ENCODE results near the gene MINDY3.
"Not testable (repeated sequence)": the region's sequence is repeated elsewhere in the genome, so short reads cannot be mapped to it uniquely, and the experiment has no call there.

MINDY3 gene

GRCh38 chr10:15856328-15857015, 3.8 kb downstream of the MINDY3 start:
- DNase-seq (ENCODE audit: low spot score) = peak; percentile 17

GRCh38 chr10:15853800-15854199, 6.5 kb downstream of the MINDY3 start:
- DNase-seq (ENCODE audit: low spot score) = no peak

DNA sequence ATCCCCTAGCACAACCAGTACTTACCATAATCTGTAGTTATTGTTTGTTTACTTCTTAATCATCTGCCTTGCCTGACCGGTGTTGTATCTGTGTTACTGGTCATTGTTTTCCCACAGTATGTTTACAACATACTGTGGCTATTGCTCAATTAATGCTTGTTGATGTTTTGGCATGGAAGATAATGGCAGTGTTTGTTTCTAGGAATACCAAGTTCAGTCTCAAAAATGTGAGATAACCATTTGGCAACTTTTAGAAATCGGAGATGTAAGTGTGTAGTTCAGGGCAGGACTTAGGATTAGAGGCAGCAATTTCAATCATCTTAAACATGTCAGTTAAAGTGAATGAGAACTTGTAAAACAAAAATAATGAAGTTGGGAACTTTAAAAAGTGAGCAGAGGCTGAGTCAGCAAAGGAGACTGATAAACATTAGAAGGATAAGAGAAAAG, 8.2 kb downstream of the MINDY3 start:
- DNase-seq (ENCODE audit: low spot score) = no peak

- not testable (repeated sequence) for DNase-seq (ENCODE audit: low spot score)
These were observed 9.8 kb downstream of the MINDY3 start for GRCh38 chr10:15850337-15850978.

DNA sequence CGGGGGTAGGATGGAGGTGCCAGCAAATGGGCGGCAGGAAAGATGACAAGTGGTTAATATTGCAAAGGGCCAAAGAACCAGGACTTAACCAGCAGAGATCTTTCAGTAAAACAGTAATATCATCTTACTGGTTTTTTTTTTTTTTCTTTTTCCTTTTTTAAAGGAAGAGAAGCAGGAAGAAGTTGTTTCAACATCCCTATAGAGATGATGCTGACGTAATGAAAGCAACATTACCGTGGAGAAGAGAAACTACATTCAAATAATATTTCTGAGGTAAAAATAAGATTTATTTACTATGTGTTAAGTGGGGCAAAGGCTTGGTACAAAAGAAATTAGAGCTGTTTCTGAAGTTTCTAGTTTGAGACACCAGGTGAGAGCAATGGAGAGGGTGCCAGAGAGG, 11.0 kb downstream of the MINDY3 start:
- DNase-seq (ENCODE audit: low spot score) = no peak

DNA sequence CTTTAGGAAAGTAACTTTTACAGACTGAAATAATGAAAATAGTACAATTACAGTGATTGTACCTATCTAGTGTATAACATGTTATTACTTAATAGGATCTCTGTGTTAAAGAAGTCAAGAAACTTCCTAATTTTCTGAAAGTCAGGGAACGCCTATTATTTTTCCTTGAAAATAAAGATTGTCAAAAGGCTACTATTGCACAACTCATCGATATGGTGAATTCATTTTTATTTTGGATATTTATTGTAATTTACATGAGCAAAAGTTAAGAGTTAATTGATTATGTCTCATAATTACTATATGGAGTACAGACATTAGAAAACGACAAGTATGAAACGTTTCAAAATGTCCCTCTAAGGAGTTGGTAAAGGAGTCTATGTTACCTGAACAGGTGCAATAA, 12.8 kb downstream of the MINDY3 start:
- no peak for DNase-seq (ENCODE audit: low spot score)

- no peak for DNase-seq (ENCODE audit: low spot score)
These were observed 15.8 kb downstream of the MINDY3 start for GRCh38 chr10:15844517-15844916.

DNA sequence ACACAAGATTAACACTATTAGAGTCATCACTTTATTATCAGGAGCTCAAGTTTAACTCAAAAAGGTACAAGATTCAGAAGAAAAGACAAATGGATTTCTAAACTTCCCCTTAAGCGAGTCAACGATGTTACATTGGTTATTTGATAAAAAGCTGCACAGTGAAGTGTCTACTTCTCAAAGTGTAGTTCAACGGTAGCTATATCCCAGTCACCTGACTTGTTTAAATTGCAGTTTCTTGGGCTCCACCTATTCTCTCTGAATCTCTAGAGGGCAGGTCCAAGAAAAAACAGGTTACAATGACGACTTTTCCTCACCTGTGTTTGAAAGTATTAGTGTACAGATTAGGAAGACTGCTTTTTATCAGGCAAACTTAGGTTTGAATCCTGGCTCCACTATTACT, 16.6 kb downstream of the MINDY3 start:
- DNase-seq (ENCODE audit: low spot score) = no peak

DNA sequence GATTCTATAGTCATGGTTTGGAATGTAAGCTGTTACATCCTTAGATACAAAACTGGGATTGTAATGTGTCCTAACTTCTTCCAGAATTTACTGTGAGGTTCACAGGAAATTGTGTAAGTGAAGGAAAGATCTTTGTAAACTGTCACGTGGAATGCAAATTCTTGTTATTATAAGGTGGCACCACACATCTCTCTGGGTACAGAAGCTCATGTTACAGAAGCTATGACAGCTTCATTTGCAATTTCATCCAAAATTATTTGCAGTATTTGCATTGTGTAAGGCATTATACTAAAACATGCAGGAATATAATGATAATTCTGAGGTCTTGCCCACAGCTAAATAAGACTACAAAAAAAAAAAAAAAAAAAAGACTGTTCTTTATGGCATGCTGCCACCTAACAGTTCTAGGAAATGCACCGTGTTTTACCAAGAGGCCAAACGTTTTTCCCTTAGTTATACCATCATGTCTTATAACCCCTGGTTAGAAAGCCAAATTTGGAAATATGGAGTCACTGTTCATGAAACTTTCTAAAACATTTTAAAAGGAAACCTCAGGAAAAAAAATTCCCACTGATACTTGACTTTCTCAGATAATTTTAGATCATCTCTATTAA, 17.6 kb downstream of the MINDY3 start:
- peak; percentile 4 for DNase-seq (ENCODE audit: low spot score)

DNA sequence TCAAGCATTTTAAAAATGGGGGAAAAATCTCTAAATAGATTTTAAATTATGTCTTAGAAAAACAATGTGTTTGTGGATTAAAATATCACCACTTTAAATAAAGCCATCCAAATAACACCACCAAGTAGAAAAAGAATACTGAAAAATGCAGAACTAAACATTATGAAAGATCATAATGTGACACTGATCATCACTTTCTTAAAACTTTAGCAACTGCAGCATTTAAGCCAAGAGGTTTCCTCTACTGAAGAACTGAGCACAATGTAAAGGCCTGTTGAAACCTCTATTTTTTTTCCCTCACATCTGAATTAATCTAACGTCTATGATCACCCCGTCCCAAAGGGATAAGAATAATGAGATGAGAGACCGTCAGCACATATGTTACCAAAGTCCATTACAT, 18.6 kb downstream of the MINDY3 start:
- no peak for DNase-seq (ENCODE audit: low spot score)

GRCh38 chr10:15836807-15837206, 23.5 kb downstream of the MINDY3 start:
- DNase-seq (ENCODE audit: low spot score) = no peak

DNA sequence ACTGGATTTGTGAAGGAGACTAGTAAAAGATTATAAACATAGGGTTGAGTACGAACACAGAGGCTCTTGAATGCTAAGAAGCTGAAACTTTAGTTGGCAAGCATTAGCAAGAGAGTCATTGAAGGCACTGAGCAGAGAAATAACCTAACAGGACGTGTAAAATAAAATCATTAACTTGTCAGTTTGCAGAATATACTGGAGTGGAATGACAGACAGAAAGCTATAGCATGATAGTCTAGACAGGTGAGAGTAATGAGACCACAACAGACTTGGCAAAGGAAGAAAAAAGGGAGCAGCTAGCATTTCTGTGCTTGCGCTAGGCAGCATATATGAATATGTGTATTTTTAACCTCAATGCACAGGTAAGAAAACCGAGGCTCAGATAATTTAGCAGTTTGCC, 30.8 kb downstream of the MINDY3 start:
- no peak for DNase-seq (ENCODE audit: low spot score)

GRCh38 chr10:15824498-15824897, 35.8 kb downstream of the MINDY3 start:
- DNase-seq (ENCODE audit: low spot score) = peak; percentile 20

- DNase-seq (ENCODE audit: low spot score) = no peak
These were observed 38.2 kb downstream of the MINDY3 start for GRCh38 chr10:15822131-15822530.

- DNase-seq (ENCODE audit: low spot score) = peak; percentile 41
These were observed 39.1 kb downstream of the MINDY3 start for GRCh38 chr10:15821046-15821683.

DNA sequence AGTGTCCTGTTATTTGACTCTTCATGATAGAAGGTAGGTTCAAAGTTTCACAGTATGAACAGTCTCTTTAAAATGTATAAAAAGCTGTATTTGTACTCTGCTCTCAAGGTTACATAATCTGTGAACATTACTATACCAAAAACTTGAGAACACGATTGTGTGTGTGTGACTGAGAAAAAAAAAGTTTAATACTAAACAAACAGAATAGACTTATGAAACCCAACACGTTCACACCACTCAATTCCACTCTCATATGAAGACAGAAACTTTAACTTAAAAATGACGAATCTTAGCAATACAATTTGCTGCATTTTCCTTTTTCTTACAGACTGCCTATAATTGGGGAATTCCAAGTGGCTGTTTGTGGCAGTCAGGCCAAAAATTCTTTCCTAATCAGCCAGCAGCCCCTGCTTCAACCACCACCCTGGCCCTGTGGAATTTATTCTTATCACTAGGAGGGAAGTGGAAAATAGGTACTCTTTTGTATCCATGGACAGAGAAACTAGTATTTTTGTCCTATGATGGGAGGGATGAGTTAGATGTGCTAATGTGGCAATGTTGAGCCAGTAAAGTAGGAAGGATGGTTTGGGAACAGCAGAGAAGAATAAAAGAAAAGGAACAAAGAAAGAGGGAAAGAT, 42.8 kb downstream of the MINDY3 start:
- peak; percentile 8 for DNase-seq (ENCODE audit: low spot score)

DNA sequence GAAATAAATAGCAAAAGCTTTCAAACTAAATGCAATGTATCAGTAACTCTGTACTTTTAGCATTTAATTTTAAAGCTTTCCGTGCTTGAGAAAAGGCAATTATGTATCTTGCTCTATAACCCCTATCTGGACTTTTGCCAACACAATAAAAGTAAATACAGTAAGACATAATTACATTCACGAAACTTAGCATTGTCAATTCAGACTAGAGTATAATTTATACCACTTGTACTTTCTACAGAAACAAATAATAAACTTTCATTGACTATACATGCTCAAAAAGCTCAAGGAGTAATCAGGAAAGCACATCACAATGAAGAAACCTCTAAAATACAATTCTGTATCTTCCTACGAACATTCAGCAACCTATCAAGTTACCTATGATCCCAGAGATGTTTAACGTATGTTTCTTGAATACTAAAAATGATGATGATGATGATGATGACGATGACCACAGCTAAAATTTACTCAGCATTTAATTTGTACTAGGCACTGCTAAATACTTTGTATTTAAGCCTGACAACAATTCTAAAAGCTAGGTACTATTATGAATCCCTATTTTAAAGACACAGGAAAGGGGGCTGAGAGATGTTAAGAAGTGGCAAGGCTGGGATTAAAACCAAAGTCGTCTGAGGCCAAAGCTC, 44.9 kb downstream of the MINDY3 start:
- DNase-seq (ENCODE audit: low spot score) = no peak

DNA sequence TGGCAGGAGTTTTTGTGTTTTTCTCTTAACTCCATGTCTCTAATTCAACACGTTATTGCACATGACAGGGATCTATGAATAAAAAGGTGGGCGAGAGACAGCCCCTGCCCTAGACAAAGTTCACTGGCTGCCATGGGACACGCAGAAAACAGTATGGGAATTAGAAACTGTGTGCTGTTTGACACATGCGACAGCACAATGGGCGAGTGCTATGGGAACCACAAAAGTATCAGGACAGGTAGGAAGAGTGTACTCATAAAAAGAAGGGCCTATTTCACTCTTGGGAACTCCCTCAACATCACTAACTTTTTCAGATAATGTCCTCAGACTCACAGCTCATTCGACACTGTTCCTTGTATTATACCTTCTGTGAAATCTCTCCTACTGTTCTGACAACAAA, 45.7 kb downstream of the MINDY3 start:
- no peak for DNase-seq (ENCODE audit: low spot score)

DNA sequence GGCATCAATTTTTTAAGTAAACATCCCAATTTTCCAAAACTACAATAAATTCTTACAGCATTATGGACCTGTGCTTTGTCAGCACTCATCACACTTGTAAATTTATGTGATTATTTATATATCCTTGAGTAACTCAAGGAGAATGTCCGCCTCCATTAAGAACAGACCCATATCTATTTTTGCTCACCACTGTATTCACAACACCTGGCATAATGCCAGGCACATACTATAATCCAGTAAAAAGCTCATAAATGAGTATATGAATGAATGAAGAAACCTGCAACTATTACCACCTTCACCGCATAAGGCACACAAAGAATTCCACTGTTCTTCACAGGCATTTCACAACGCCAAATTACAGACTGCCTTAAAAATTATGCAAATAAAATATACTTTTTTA, 46.9 kb downstream of the MINDY3 start:
- DNase-seq (ENCODE audit: low spot score) = no peak

DNA sequence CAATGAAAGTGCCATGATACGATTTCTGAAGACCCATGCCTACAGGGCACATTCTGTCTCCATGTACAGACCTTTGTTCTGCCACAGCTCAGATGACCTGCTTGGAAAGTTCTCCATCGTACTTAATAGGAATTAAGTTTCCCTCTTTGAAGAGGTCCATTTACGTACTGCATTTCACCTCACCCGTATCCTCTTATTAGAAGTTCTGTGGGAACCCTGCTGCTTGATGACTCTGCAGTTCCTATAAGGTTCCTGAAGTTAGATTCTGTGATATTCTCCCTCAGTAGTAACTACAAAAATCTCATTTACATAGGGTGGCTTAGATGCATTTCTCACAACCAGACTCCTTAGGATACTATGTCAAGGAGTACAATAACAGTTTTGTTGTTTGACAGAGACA, 50.9 kb downstream of the MINDY3 start:
- DNase-seq (ENCODE audit: low spot score) = no peak

DNA sequence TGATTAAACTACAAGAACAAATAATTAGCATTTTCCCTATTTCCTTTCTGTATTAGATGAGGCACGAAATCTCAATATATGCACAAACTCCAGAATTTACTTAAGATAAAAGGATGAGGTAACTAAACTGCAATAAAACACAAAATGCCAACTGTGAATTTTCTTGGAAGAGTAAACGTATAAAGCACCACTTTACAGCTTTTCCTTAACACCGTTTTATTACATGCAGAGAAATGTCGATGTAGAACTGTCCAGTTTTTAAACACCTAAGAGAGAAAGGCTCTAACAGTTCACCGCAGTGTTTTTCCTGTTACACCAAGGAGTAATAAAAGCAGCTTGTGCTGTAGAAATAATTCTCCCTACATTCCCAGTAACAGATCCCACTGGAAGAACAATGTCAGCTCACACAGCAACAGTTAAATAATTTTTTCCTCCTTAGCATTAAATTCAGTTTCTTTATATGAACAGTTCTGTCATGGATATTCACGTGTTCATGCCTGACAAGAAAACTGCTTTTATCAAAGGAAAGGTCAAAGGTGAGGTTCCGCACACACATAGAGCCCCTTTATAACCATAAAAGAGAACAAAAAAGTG, 52.0 kb downstream of the MINDY3 start:
- no peak for DNase-seq (ENCODE audit: low spot score)
